ENCODE data around the gene CTDP1. TPM values are rescaled to one million over a fixed set of nuclear protein-coding genes. Genes with fewer than 3 reads are reported as not detected.
"Not testable (repeated sequence)": the region's sequence is repeated elsewhere in the genome, so short reads cannot be mapped to it uniquely, and the experiment has no call there.

CTDP1 gene
- total RNA-seq, 1 donor from 2014 or later = 8.7 TPM

DNA sequence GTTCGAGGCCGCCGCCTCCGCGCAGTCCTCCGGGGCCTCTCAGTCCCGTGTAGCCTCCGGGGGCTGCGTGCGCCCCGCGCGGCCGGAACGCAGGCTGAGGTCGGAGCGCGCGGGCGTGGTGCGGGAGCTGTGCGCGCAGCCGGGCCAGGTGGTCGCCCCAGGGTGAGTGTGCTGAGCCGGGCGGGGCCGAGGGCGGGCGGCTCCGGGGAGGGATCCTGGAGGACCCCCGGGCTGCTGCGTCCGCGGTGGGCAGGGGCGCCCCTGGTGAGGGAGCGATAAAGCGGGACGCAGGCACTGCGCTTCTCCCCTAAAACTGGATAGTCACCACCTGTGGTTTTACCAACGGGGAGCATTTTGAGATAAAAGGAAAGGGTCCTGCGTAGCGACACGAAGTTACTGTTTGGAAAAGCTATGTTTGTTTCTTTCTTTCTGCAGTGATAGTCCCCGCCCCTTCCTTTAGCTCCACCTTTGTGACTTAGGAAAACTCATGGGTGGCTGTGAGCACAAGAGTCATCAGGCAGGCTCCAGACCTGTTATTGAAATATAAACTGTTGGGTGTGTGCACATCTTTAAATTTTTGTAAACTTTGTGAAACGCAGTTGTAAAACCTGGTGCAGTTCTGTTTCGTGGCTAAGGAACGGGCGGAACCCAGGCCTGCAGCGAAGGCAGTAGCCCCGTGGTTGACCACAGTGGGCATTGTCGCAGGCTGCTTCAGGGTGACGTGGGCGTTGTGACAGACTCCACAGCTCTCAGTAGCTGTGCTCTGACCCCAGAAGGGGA, 687 bp downstream of the CTDP1 start:
- intact Hi-C loops (cut with DNase I) = no loop called here
- ATAC-seq (ENCODE audit: poor library complexity) (no peak), DNase-seq (no peak)

DNA sequence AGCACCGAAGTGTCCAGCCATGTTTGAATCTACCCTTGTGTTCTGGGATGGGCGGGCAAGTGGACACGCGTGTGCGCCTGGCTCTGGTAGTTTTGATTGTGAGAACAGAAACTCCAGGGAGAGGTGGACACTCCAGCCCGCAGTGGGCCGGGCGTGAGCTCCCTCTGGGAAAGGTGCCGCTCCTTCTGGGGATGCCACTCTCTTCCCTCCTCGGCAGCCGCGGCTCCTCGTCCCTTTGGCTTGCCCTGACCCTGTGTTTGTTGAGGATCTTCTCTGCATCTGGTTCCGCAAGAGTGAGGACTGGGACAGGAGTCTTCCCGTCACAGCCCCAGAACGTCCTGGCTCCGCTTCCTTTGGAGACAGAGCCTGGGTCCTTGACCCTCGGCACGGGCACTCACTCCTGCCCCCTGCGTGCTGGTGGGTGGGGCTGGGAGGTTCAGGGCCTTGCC, 1.3 kb downstream of the CTDP1 start:
- no peak for ATAC-seq (ENCODE audit: poor library complexity)
- DNase-seq = no peak
- intact Hi-C loops (cut with DNase I) = no loop called here

- ATAC-seq (ENCODE audit: poor library complexity) (no peak), DNase-seq (no peak)
- intact Hi-C loops (cut with DNase I) = no loop called here
These were observed 2.1 kb downstream of the CTDP1 start for GRCh38 chr18:79681484-79682387.

- intact Hi-C loops (cut with DNase I) = no loop called here
- DNase-seq (no peak), ATAC-seq (ENCODE audit: poor library complexity) (no peak)
These were observed 2.9 kb downstream of the CTDP1 start for GRCh38 chr18:79682481-79682880.

GRCh38 chr18:79682894-79683625, 3.5 kb downstream of the CTDP1 start:
- DNase-seq = no peak
- no peak for ATAC-seq (ENCODE audit: poor library complexity)
- intact Hi-C loops (cut with DNase I) = no loop called here

GRCh38 chr18:79683626-79684282, 4.2 kb downstream of the CTDP1 start:
- DNase-seq (no peak), ATAC-seq (ENCODE audit: poor library complexity) (no peak)
- intact Hi-C loops (cut with DNase I) = no loop called here

- DNase-seq = no peak
- intact Hi-C loops (cut with DNase I) = no loop called here
- peak; percentile 10 for ATAC-seq (ENCODE audit: poor library complexity)
These were observed 4.7 kb downstream of the CTDP1 start for GRCh38 chr18:79684283-79684631.

DNA sequence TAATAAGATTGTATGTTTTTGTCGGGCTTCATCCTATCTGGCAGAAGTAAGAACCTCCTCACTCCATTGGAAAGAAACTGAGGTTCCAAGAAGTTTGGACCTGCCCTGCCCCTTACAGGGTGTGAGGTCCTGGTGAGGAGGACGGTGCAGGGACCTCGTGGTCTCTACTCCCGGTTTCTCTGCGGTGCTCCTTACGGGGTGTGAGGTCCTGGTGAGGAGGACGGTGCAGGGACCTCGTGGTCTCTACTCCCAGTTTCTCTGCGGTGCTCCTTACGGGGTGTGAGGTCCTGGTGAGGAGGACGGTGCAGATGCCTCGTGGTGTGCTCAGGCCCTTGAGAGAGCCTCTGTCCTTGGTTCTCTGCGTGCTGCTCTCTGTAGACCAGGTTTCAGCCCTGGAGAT, 5.2 kb downstream of the CTDP1 start:
- DNase-seq (no peak), ATAC-seq (ENCODE audit: poor library complexity) (peak; percentile 49)
- intact Hi-C loops (cut with DNase I) = no loop called here

- DNase-seq = no peak
- ATAC-seq (ENCODE audit: poor library complexity) = peak; percentile 30
- intact Hi-C loops (cut with DNase I) = no loop called here
These were observed 5.7 kb downstream of the CTDP1 start for GRCh38 chr18:79685281-79685680.

DNA sequence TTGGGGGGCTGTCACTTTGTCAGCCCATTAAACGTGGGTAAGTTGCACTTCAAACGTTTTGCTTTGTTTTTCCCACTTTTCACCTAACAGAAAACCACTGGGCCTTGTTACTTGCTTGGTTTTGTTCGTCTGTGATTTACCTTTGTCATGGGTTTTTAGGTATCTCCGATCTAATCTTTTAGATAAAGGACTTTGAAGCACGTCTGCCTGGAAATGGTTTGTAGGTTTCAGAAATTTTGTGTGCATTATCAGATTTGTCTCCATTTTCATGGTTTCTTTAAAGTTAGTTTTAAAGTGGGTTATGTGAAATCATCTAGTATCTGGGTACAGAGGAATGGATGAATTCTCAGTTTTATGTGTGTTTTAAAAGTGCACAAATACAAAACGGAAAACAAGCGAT, 6.4 kb downstream of the CTDP1 start:
- no peak for DNase-seq
- ATAC-seq (ENCODE audit: poor library complexity) = no peak
- intact Hi-C loops (cut with DNase I) = no loop called here

GRCh38 chr18:79687806-79688205, 8.2 kb downstream of the CTDP1 start:
- DNase-seq = no peak
- intact Hi-C loops (cut with DNase I) = no loop called here
- ATAC-seq (ENCODE audit: poor library complexity) = no peak

DNA sequence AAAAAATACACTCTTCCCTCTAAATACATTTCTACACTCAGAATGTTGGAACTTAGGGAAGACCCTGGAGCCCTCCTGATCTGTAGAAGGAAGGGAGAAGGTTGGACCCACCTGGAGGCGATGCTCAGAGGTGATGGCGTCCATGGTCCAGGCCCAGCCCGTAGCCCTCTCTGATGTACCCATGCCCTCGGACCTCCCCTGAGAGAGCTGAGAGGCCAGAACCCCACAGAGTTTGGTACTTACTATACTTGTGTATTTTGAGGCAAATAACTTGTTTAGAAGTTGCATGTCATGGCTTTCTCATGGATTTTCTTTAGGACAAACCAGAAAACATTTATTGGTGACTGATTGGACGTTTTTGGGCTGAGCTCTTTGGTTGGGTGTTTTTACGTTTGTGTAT, 10.5 kb downstream of the CTDP1 start:
- ATAC-seq (ENCODE audit: poor library complexity) (no peak), DNase-seq (no peak)
- intact Hi-C loops (cut with DNase I) = no loop called here

- ATAC-seq (ENCODE audit: poor library complexity) (no peak), DNase-seq (no peak)
- intact Hi-C loops (cut with DNase I) = no loop called here
These were observed 11.2 kb downstream of the CTDP1 start for GRCh38 chr18:79690586-79691482.

- DNase-seq (no peak), ATAC-seq (ENCODE audit: poor library complexity) (no peak)
- intact Hi-C loops (cut with DNase I) = no loop called here
These were observed 12.5 kb downstream of the CTDP1 start for GRCh38 chr18:79692056-79692455.

DNA sequence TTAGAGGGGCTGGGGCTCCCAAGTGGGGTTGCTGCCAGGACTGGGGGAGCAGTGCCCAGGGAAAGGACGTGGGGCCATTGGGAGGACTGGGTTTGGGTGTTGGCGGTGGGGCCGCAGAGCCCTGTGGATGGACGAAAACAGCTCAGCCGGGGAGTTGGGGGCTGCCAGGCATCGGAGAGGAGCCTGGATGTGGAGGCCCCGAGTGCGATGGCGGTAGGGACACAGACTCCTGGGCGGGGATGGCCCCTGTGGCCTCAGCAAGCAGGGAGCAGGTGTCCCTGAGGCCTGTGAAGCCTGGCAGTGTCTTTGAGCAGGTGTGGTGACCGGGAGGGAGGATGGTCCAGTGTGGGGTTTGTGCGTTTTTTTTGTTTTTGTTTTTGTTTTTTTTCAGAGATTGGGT, 13.3 kb downstream of the CTDP1 start:
- ATAC-seq (ENCODE audit: poor library complexity) (no peak), DNase-seq (no peak)
- intact Hi-C loops (cut with DNase I) = no loop called here

GRCh38 chr18:79693561-79694205, 14.1 kb downstream of the CTDP1 start:
- intact Hi-C loops (cut with DNase I) = no loop called here
- DNase-seq (peak; percentile 61), ATAC-seq (ENCODE audit: poor library complexity) (peak; percentile 49)

DNA sequence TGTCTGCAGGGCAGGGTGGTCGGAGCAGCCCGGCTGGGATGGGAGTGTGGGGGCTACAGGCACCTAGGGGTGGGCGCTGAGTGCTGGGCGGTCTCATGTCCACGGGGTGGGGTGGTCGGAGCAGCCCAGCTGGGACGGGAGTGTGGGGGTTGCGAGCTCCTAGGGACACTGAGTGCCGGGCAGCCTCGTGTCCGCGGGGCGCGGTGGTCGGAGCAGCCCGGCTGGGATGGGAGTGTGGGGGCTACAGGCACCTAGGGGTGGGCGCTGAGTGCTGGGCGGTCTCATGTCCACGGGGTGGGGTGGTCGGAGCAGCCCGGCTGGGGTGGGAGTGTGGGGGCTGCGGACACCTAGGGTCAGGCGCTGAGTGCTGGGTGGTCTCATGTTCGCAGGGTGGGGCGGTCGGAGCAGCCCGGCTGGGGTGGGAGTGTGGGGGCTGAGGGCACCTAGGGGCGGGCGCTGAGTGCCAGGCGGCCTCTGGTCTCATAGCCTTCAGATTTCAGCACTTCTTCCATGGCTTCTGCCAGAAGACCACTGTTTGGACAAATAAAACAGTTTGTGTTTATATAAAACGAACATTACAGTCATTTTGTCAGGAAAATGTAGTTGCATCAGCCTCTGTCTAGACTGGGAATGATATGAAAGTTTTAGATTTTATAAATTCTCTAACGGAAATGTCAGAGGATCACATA, 14.7 kb downstream of the CTDP1 start:
- DNase-seq; ATAC-seq (ENCODE audit: poor library complexity); intact Hi-C loops (cut with DNase I): not testable (repeated sequence)

All from Right ventricle myocardium superior (tissue), 1 donor.